WTC11 (cell line): Measurements from ENCODE around the gene CCP110.

Experiments
- CREB1 ChIP-seq: sonication (generic); formaldehyde crosslinking; IDR thresholded peaks from 2 replicates; pipeline ENCODE4 v1.8.0; 2023; ENCODE audit warnings: mild to moderate bottlenecking, missing genetic modification reagents
- ETV6 ChIP-seq: sonication (generic); formaldehyde crosslinking; IDR thresholded peaks from 2 replicates; pipeline ENCODE4 v1.8.1; 2022; ENCODE audit warnings: mild to moderate bottlenecking, missing genetic modification reagents
- FOXK1 ChIP-seq: sonication (generic); formaldehyde crosslinking; IDR thresholded peaks from 2 replicates; pipeline ENCODE4 v1.8.0; 2022; ENCODE audit warnings: mild to moderate bottlenecking, moderate library complexity, missing genetic modification reagents
- ZNF232 ChIP-seq: sonication (generic); formaldehyde crosslinking; IDR thresholded peaks from 2 replicates; pipeline ENCODE4 v1.8.0; 2022; ENCODE audit warnings: mild to moderate bottlenecking, missing genetic modification reagents
- ZNF263 ChIP-seq: sonication (generic); formaldehyde crosslinking; IDR thresholded peaks from 2 replicates; pipeline ENCODE4 v1.8.1; 2022; ENCODE audit warnings: low read depth, mild to moderate bottlenecking, moderate library complexity, missing genetic modification reagents
- TF ChIP-seq, protein P1 (sequence below): fragments of 200-600 bp; IDR thresholded peaks from 2 replicates; pipeline ENCODE4 v1.8.0; 2022; ENCODE audit warnings: antibody characterized with exemption
- TF ChIP-seq, protein P2 (sequence below): sonication (generic); formaldehyde crosslinking; conservative IDR thresholded peaks from 2 replicates; pipeline ENCODE4 v1.8.1; 2023; ENCODE audit warnings: mild to moderate bottlenecking, low read depth, missing genetic modification reagents, moderate library complexity
- TF ChIP-seq, protein P3 (sequence below): sonication (generic); formaldehyde crosslinking; IDR thresholded peaks from 2 replicates; pipeline ENCODE4 v1.8.1; 2022; ENCODE audit warnings: low read depth, mild to moderate bottlenecking, moderate library complexity, missing genetic modification reagents, borderline replicate concordance
- TF ChIP-seq, protein P4 (sequence below): sonication (generic); formaldehyde crosslinking; IDR thresholded peaks from 2 replicates; pipeline ENCODE4 v1.8.0; 2022; ENCODE audit warnings: missing genetic modification reagents
- TF ChIP-seq, protein P5 (sequence below): sonication (generic); formaldehyde crosslinking; IDR thresholded peaks from 2 replicates; pipeline ENCODE4 v1.8.1; 2023; ENCODE audit warnings: mild to moderate bottlenecking, missing genetic modification reagents, moderate library complexity

DNA sequence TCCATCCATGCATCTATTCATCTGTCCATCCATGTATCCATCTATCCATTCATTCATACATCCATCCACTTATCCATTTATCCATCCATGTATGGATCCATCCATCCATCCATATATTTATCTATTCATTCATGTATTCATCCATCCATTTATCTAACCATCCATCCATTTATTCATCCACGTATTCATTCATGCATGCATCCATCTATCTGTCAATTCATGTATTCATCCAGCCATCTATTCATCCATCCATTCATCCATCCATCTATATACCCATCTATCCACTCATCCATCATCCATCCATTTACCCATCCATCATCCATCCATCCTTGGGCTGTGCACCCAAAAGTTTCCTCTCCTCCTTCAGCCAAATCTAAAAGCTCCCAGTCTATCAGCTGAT is 45.2 kb upstream of the CCP110 start:
- TF ChIP-seq ETV6 (CRISPR knock-in tag) (no peak), FOXK1 (no peak), ZNF232 (CRISPR knock-in tag) (no peak), CREB1 (CRISPR knock-in tag) (no peak), ZNF263 (no peak)
- TF ChIP-seq, protein P1, sequence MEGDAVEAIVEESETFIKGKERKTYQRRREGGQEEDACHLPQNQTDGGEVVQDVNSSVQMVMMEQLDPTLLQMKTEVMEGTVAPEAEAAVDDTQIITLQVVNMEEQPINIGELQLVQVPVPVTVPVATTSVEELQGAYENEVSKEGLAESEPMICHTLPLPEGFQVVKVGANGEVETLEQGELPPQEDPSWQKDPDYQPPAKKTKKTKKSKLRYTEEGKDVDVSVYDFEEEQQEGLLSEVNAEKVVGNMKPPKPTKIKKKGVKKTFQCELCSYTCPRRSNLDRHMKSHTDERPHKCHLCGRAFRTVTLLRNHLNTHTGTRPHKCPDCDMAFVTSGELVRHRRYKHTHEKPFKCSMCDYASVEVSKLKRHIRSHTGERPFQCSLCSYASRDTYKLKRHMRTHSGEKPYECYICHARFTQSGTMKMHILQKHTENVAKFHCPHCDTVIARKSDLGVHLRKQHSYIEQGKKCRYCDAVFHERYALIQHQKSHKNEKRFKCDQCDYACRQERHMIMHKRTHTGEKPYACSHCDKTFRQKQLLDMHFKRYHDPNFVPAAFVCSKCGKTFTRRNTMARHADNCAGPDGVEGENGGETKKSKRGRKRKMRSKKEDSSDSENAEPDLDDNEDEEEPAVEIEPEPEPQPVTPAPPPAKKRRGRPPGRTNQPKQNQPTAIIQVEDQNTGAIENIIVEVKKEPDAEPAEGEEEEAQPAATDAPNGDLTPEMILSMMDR, result no peak
- TF ChIP-seq, protein P2, sequence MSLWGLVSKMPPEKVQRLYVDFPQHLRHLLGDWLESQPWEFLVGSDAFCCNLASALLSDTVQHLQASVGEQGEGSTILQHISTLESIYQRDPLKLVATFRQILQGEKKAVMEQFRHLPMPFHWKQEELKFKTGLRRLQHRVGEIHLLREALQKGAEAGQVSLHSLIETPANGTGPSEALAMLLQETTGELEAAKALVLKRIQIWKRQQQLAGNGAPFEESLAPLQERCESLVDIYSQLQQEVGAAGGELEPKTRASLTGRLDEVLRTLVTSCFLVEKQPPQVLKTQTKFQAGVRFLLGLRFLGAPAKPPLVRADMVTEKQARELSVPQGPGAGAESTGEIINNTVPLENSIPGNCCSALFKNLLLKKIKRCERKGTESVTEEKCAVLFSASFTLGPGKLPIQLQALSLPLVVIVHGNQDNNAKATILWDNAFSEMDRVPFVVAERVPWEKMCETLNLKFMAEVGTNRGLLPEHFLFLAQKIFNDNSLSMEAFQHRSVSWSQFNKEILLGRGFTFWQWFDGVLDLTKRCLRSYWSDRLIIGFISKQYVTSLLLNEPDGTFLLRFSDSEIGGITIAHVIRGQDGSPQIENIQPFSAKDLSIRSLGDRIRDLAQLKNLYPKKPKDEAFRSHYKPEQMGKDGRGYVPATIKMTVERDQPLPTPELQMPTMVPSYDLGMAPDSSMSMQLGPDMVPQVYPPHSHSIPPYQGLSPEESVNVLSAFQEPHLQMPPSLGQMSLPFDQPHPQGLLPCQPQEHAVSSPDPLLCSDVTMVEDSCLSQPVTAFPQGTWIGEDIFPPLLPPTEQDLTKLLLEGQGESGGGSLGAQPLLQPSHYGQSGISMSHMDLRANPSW (CRISPR knock-in tag), result no peak
- TF ChIP-seq, protein P3, sequence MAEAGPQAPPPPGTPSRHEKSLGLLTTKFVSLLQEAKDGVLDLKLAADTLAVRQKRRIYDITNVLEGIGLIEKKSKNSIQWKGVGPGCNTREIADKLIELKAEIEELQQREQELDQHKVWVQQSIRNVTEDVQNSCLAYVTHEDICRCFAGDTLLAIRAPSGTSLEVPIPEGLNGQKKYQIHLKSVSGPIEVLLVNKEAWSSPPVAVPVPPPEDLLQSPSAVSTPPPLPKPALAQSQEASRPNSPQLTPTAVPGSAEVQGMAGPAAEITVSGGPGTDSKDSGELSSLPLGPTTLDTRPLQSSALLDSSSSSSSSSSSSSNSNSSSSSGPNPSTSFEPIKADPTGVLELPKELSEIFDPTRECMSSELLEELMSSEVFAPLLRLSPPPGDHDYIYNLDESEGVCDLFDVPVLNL (CRISPR knock-in tag), result no peak
- TF ChIP-seq, protein P4, sequence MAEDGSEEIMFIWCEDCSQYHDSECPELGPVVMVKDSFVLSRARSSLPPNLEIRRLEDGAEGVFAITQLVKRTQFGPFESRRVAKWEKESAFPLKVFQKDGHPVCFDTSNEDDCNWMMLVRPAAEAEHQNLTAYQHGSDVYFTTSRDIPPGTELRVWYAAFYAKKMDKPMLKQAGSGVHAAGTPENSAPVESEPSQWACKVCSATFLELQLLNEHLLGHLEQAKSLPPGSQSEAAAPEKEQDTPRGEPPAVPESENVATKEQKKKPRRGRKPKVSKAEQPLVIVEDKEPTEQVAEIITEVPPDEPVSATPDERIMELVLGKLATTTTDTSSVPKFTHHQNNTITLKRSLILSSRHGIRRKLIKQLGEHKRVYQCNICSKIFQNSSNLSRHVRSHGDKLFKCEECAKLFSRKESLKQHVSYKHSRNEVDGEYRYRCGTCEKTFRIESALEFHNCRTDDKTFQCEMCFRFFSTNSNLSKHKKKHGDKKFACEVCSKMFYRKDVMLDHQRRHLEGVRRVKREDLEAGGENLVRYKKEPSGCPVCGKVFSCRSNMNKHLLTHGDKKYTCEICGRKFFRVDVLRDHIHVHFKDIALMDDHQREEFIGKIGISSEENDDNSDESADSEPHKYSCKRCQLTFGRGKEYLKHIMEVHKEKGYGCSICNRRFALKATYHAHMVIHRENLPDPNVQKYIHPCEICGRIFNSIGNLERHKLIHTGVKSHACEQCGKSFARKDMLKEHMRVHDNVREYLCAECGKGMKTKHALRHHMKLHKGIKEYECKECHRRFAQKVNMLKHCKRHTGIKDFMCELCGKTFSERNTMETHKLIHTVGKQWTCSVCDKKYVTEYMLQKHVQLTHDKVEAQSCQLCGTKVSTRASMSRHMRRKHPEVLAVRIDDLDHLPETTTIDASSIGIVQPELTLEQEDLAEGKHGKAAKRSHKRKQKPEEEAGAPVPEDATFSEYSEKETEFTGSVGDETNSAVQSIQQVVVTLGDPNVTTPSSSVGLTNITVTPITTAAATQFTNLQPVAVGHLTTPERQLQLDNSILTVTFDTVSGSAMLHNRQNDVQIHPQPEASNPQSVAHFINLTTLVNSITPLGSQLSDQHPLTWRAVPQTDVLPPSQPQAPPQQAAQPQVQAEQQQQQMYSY (CRISPR knock-in tag), result no peak
- TF ChIP-seq, protein P5, sequence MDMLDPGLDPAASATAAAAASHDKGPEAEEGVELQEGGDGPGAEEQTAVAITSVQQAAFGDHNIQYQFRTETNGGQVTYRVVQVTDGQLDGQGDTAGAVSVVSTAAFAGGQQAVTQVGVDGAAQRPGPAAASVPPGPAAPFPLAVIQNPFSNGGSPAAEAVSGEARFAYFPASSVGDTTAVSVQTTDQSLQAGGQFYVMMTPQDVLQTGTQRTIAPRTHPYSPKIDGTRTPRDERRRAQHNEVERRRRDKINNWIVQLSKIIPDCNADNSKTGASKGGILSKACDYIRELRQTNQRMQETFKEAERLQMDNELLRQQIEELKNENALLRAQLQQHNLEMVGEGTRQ (CRISPR knock-in tag), result no peak
